GM06990 (cell line): ENCODE measurements around the gene EHMT2.

Experiments
- DNase-seq: peaks from one replicate; pipeline ENCODE4 v3.0.0-alpha.2; 2011; ENCODE audit not compliant: insufficient read length; ENCODE audit errors: extremely low read depth
- H3K27me3 ChIP-seq: replicated peaks from 2 replicates; pipeline ENCODE4 v1.6.0; 2011; ENCODE audit warnings: low read length; ENCODE audit not compliant: control insufficient read depth, insufficient read depth
- H3K36me3 ChIP-seq: 2 replicates; pipeline ENCODE4 v1.5.1; 2011; ENCODE audit warnings: low read length; ENCODE audit not compliant: control insufficient read depth, insufficient read depth
- H3K4me3 ChIP-seq: replicated peaks from 2 replicates; pipeline ENCODE4 v1.5.1; 2011; ENCODE audit warnings: low read depth, mild to moderate bottlenecking, control low read depth, low read length
- TF ChIP-seq, protein P1 (sequence below): IDR thresholded peaks from 2 replicates; pipeline ENCODE4 v1.5.1; 2011; ENCODE audit warnings: low read length, control low read depth, mild to moderate bottlenecking, inconsistent platforms; ENCODE audit not compliant: insufficient read depth, poor library complexity, severe bottlenecking

EHMT2 gene

DNA sequence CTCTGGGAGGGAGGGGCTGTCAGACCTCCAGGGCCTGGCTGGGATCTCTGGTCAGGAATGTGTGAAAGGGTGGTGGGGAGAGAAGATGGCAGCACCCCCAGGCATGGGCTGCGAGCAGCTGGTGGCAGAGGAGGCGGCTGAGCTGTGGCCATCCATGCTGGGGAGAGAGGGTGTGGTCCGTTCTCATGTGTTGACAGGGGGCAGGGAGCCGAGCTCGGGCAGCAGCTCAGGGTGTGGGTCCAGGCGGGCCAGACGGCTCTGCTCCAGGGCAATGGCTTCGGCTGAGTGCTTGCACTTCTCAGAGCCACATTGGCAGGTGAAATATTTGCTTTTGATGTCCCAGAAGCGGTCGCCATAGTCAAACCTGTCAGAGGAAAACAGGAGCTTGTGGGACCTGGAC, 17.6 kb downstream of the EHMT2 start:
- Histone ChIP-seq H3K36me3 (peaks cover 32% of the 10 kb centered on the region), H3K27me3 (no peaks in the 10 kb centered on the region), H3K4me3 (no peak overlapping the region)
- TF ChIP-seq, protein P1, sequence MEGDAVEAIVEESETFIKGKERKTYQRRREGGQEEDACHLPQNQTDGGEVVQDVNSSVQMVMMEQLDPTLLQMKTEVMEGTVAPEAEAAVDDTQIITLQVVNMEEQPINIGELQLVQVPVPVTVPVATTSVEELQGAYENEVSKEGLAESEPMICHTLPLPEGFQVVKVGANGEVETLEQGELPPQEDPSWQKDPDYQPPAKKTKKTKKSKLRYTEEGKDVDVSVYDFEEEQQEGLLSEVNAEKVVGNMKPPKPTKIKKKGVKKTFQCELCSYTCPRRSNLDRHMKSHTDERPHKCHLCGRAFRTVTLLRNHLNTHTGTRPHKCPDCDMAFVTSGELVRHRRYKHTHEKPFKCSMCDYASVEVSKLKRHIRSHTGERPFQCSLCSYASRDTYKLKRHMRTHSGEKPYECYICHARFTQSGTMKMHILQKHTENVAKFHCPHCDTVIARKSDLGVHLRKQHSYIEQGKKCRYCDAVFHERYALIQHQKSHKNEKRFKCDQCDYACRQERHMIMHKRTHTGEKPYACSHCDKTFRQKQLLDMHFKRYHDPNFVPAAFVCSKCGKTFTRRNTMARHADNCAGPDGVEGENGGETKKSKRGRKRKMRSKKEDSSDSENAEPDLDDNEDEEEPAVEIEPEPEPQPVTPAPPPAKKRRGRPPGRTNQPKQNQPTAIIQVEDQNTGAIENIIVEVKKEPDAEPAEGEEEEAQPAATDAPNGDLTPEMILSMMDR, result no peak
- DNase-seq, result no peak

DNA sequence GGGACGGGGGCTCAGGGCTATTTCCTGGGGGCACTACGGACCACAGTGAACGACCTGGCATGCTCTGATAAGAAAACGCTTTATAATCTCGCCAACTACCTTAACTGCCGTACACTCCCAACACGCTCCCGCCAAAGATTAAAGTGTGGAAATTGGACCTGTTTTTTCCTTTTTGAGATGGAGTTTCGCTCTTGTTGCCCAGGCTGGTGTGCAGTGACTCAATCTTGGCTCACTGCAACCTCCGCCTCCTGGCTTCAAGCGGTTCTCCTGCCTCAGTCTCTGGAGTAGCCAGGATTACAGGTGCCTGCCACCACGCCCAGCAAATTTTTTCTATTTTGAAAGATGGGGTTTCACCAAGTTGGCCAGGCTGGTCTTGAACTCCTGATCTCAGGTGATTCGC, 18.4 kb downstream of the EHMT2 start:
- no peak for DNase-seq
- Histone ChIP-seq H3K27me3 (no peaks in the 10 kb centered on the region), H3K4me3 (no peak overlapping the region), H3K36me3 (peaks cover 27% of the 10 kb centered on the region)
- TF ChIP-seq, protein P1, result no peak

DNA sequence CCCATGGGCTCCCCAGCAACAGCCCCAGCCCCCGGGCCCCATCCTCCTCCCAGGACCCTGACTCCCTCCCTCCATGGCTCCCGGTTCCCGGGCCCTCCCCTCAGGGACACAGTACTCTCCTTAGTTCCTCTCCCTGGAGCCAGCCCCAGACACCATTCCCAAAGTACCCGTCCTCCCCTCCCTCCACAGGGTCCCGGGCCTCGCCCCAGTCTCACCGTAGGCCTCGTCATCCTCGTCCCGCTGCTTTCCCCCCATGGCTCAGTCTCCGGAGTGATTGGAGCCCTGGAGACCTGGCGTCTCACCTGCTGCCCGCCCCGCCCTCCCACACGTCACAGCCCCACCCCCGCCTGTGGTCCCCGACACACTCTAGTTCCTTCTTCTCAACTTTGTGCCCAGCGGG, 18.8 kb downstream of the EHMT2 start, which contains the start of gene SLC44A4:
Gene SLC44A4, minus strand, starts transcription at position 272 of the 400 bp plus-strand sequence. Its CDS starts 17 bp downstream, at position 255.
- no peak for DNase-seq
- peaks cover 26% of the 10 kb centered on the region for H3K36me3 ChIP-seq
- H3K27me3 ChIP-seq, result no peaks in the 10 kb centered on the region
- no peak within 1 kb of the TSS for H3K4me3 ChIP-seq
- TF ChIP-seq, protein P1, result no peak

DNA sequence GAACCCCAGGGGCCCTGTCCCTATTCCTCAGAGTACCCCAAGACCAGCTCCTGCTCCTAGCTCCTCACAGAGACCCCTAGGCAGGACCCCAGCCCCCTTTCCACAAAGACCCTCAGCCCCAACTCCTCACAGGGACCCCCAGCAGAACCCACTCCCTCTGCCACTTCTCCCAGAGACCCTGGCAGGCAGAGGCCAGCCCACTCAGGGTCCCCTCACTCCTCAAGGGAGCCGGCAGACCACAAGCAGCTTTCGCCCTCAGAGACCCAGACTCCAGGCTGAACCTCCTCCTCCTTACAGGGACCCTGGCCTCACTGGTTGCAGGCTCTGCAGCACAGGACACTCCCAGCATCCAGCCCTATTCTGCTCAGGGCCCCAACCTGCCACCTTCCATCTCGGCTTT, 19.3 kb downstream of the EHMT2 start:
- H3K27me3 ChIP-seq, result no peaks in the 10 kb centered on the region
- peaks cover 21% of the 10 kb centered on the region for H3K36me3 ChIP-seq
- H3K4me3 ChIP-seq, result no peak overlapping the region
- no peak for DNase-seq
- TF ChIP-seq, protein P1, result no peak

DNA sequence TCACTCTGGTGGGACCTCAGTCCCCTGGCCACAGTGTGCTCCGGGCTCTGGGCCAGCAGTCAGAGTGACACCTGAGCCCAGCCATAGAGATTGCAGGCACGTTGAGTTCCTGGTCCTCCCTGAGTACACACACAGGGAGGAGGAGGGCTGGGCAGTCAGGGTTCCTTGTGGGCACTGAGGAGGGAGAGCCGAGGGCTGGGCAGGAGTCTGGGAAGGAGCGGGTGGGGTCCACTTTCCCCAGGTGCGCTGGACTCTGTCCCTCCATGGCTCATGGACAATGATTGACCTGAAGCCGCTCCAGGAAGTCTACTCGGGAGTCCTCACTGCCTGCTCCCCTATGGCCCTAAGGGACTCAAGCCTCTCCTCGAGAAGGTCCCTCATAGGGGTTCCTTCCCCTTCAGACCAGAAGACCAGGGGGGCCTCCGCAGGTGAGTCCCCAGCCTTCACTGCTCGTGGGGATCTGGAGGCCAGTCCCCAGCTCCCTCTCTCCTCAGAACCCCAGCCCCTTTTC, 19.8 kb downstream of the EHMT2 start:
- Histone ChIP-seq H3K4me3 (no peak overlapping the region), H3K27me3 (no peaks in the 10 kb centered on the region), H3K36me3 (peaks cover 16% of the 10 kb centered on the region)
- DNase-seq, result no peak
- TF ChIP-seq, protein P1, result no peak

DNA sequence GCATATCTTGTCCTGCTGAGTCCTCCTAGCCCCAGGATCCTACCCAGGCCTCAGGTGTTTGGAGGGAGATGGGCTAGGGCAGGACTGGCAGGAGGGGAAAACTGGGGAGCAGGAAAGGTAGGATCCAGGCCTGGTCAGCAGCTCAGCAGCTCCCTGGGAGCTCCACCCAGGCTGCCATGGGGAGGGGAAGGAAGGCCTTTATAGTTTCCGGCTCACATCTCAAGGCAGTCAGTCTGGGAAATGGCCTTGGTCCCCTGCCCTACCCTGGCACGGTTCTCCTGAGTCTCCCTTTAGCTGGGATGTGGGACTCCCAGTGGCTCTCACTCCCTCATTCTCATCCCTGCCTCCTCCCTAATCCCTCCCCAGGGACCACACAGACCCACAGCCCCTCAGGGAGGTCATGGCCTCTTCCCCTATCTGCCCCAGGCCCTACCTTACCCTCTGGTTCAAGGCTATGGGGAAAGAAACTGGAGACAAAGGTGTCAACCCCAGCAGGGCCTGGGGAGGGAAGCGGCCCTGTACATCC, 20.3 kb downstream of the EHMT2 start:
- Histone ChIP-seq H3K27me3 (no peaks in the 10 kb centered on the region), H3K4me3 (no peak overlapping the region), H3K36me3 (peaks cover 11% of the 10 kb centered on the region)
- no peak for DNase-seq
- TF ChIP-seq, protein P1, result no peak
